Measurements from ENCODE around the gene OR2T11. TPM values are rescaled to one million over a fixed set of nuclear protein-coding genes. Genes with fewer than 3 reads are reported as not detected.
"Not testable (repeated sequence)": the region's sequence is repeated elsewhere in the genome, so short reads cannot be mapped to it uniquely, and the experiment has no call there.

OR2T11 gene, protein sequence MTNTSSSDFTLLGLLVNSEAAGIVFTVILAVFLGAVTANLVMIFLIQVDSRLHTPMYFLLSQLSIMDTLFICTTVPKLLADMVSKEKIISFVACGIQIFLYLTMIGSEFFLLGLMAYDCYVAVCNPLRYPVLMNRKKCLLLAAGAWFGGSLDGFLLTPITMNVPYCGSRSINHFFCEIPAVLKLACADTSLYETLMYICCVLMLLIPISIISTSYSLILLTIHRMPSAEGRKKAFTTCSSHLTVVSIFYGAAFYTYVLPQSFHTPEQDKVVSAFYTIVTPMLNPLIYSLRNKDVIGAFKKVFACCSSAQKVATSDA
- total RNA-seq (ENCODE audit: low replicate concordance), result not detected in 2 replicates

DNA sequence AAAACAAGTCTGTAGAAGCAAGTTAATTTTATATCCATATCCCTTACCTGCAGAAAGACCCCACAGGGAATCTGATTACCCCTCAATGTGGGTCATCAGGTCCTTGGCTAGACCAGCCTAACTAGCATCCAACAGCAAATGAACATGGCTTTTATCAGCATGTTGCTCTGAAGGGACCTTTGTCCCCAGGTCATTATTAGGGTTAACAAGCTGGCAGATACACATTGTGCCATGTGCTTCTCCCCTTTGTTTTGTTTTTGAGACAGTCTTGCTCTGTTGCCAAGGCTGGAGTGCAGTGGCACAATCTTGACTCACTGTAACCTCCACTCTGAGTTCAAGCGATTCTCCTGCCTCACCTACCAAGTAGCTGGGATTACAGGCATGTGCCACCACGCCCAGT lies at the start of gene OR2T11:
TSS of gene OR2T11 (minus strand) at position 101 of the 400 bp plus-strand sequence. CDS start 7,963 bp downstream, outside the sequence.
- not testable (repeated sequence) for H3K4me3 ChIP-seq (ENCODE audit: low read depth, low read length); DNase-seq (ENCODE audit: low read depth)

DNA sequence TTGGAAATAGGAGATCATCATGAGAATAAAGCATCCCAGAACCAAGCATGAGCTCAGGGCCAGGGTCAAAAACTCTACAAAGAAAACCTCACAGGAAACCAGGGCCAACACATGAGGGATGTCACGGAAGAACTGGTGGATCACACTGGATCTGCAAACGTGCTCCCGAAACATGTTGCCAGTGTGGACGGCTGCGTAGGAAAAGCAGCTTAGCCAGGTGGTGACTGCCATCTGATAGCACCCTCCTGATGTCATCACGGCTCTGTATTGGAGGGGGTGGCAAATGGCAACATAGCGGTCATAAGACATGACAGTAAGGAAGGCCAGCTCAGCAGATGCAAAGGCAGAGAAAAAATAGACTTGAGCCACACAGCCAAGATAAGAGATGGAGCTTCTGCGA lies 46.8 kb upstream of the OR2T11 start:
- H3K4me3 ChIP-seq (ENCODE audit: low read depth, low read length), result no peak overlapping the region
- TF ChIP-seq, protein P1, sequence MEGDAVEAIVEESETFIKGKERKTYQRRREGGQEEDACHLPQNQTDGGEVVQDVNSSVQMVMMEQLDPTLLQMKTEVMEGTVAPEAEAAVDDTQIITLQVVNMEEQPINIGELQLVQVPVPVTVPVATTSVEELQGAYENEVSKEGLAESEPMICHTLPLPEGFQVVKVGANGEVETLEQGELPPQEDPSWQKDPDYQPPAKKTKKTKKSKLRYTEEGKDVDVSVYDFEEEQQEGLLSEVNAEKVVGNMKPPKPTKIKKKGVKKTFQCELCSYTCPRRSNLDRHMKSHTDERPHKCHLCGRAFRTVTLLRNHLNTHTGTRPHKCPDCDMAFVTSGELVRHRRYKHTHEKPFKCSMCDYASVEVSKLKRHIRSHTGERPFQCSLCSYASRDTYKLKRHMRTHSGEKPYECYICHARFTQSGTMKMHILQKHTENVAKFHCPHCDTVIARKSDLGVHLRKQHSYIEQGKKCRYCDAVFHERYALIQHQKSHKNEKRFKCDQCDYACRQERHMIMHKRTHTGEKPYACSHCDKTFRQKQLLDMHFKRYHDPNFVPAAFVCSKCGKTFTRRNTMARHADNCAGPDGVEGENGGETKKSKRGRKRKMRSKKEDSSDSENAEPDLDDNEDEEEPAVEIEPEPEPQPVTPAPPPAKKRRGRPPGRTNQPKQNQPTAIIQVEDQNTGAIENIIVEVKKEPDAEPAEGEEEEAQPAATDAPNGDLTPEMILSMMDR (IDR thresholded peaks at IDR 0.05; ENCODE audit: insufficient read depth, low read length), result no peak
- DNase-seq (ENCODE audit: low read depth), result no peak

DNA sequence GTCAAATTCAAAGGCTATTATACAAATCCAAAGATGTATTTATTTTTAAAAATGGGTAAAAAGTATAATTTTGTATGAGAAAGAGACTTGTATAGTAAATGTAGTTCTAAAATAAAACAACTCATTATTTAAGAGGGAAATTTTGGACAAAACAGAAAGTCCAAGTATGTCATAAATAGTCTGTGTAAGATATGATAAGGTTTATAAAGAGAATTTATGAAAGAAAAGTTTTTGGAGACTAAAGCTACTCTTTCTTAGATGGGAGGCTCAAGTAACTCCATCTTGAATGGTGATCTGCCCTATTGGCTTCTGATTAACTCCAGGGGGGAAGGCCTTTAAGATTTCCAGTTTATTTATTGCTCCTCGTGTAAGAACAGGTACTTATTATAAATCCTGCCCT lies 35.1 kb upstream of the OR2T11 start:
- TF ChIP-seq, protein P1 (IDR thresholded peaks at IDR 0.05; ENCODE audit: insufficient read depth, low read length), result no peak
- DNase-seq (ENCODE audit: low read depth), result no peak
- H3K4me3 ChIP-seq (ENCODE audit: low read depth, low read length), result no peak overlapping the region

DNA sequence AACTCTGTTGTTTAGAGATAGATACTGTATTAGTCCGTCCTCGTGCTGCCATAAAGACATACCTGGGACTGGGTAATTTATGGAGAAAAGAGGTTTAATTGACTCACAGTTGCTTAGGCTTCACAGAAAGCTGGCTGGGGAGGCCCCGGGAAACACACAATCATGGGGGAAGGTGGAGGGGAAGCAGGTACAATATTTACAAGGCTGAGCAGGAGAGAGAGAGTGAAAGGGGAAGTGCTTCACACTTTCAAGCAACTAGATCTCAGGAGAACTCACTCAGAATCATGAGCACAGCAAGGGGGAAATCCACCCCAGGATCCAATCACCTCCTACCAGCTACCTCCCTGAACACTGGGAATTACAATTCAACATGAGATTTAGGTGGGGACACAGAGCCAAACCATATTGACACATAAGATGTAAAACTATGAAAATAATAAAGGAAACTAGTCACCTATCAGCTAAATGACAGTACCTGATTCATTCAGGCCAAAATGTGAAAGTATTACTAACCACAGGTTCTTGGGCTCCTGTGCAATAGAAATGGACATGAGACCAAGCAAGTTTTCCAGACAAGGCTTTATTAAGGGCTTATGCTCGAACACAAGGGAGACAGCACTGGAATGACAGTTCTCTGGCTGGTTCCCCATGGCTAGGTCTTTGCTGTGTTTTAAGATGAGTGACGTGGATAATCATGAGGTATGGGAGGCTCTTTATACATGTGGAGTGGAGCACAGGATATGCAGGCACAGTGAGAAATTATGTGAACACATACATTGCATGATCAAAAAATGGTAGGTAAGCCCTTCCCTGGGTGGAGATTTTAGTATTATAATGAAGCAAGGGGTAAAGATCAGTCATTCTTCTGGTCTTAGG lies 28.8 kb upstream of the OR2T11 start:
- not testable (repeated sequence) for DNase-seq (ENCODE audit: low read depth); H3K4me3 ChIP-seq (ENCODE audit: low read depth, low read length)

DNA sequence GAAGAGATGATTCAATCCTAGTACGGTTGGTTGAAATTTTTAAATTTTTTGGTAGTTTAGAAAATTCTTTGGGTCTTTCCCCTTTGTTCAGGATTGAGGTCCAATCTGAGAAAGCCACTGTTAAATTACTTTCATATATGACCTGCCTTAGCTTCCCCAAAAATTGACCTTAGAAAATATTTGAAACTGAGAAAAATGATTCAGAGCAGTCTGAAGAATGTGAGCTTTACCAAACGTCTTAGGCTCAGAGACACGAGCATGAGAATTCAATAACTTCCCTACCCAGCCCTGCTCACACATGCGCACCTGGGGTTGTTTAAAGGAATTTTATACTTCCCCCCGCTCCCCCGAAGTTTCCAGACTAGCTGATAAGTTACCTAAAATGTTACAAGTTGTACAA lies 21.9 kb upstream of the OR2T11 start:
- not testable (repeated sequence) for H3K4me3 ChIP-seq (ENCODE audit: low read depth, low read length); DNase-seq (ENCODE audit: low read depth)

DNA sequence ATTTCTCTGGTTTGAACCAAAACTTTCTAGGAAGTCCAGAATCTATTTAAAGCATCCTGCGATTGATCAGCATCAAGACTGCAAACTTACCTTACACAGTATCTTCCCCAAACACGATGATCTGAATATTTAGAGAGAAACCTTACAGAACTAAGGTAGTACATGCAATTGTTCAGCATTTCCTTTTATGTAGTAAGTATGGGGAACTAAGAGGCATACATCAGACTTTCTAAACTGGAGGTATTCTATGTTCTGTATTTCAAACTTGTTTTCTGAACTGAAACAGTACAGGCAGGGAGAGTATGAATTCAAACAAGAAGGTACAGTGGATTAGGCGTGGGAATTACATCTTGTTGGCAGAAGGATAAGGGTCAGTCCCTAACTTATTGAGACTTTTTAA lies 20.5 kb upstream of the OR2T11 start, which contains the start of gene OR2T27:
TSS of gene OR2T27 (minus strand) at position 175 of the 400 bp plus-strand sequence. CDS start 4,644 bp downstream, outside the sequence.
- H3K4me3 ChIP-seq (ENCODE audit: low read depth, low read length); DNase-seq (ENCODE audit: low read depth): not testable (repeated sequence)

DNA sequence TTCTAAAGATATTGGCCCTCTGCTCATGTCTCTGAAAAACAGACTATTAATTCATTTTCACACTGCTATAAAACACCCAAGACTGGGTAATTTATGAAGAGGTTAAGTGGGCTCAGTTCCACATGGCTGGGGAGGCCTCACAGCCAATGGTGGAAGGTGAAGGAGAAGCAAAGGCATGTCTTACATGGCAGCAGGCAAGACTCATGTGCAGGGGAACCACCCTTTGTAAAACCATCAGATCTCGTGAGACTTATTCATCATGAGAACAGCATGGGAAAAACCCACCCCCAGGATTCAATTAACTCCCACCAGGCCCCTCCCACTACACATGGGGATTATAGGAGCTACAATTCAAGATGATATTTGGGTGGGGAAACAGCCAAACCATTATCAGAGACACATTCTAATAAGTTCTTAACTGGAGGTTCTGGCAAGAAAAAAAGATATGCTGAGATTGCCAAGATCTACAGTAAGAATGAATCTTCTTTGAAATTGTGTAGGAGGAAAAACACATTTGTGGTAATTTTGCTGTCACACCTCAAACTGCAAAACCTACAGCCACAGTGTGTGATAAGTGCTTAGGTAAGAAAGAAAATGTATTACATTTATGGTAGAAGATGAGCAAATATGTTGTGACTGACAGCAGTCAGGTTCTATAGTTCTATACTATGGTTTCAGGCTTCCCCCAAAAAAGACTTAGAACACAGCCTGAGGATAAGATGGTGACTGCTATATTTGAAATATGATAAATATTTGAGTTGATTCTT lies 14.1 kb upstream of the OR2T11 start:
- DNase-seq (ENCODE audit: low read depth), result not testable (repeated sequence)

DNA sequence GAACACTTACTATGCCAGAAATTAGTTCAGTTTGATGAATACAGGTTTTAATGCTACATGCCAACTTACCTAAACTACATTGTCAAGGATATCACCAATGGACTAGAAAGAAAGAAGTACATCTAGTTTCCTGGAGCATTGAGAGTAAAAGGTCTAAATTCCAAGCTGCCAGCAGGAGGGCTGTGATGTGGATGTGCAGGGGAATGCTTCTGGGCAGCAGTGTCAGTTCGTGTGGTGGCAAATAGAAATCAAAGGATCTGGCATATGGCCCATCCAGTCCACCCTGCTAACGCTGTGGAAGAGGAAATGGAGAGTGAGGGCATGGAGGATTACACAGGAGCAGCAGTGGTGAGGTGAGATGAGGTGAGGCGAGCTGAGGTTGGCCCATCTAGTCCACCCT lies 10.3 kb upstream of the OR2T11 start, which contains the start of gene OR2T35:
TSS of gene OR2T35 (minus strand) at position 101 of the 400 bp plus-strand sequence. CDS start 6,020 bp downstream, outside the sequence.
- DNase-seq (ENCODE audit: low read depth); H3K4me3 ChIP-seq (ENCODE audit: low read depth, low read length): not testable (repeated sequence)

More for the DNA sequence above, 14.1 kb upstream of the OR2T11 start:
- not testable (repeated sequence) for H3K4me3 ChIP-seq (ENCODE audit: low read depth, low read length)

DNA sequence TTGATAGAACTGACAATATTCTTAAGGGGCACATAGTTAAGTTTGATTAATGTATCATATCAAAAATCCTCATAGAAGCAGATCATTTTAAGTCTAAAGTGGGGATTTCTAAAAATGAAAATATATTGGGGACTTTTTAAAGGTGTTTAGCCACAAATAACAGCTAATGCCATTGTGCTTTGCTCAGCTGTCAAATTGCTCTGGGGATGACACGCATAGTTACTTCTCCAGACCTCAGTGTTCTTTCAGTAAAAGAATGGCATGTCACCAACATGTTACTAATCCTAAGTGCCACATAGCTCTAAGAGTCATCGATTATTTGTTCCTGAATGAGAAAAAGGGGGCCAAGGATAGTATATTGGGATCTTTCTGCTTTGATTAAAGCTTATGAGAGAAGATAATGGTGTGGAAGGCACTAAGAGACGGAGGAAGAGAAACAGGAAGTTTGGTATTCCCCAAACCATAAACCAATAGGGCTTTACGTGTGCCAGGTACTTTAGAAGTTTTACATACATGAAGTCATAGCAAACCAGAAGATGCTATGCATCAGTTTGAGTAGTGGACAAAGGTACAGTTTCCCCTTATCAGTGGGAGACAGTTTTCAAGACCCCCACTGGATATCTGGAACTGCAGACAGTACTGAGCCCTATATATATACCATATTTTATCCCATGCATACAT lies 8.2 kb upstream of the OR2T11 start:
- not testable (repeated sequence) for H3K4me3 ChIP-seq (ENCODE audit: low read depth, low read length); DNase-seq (ENCODE audit: low read depth)

DNA sequence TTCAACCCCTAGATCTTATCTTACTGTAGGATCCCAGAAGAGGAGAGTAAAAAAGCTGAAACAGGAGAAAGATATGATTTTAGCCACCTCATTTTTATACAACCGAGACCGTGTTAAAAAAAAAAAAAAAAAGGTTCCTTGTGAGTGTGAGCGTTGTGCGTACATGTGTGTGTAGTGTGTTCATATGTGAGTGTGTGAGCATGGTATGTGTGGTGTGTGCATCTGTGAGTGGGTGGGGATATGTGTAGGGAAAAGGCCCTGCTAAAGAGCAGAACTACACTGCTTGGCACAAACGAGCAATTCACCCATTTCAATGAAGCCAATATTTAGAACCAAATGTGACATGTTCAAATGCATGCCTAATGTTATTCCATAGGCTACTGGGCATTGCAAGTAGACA lies 6.7 kb upstream of the OR2T11 start:
- not testable (repeated sequence) for DNase-seq (ENCODE audit: low read depth); H3K4me3 ChIP-seq (ENCODE audit: low read depth, low read length)

DNA sequence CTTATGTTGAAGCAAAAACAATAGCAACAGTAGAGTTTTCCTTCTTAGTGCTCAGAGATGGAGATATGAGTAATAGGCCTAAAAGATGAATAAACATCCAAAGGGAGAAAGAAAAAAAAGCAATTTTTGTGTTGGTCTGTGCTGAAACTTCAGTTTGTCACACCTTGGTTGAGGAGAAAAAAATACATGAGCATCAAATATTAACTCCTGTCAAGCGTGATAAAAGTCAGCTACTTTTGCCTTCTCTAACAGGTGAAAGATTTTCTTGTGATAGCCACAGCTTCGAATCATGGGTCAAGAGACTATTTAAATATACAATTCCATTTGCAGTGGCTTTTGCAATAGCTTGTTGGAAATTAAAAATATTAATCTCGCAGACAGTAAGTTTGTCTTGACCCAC lies 6.0 kb upstream of the OR2T11 start:
- not testable (repeated sequence) for H3K4me3 ChIP-seq (ENCODE audit: low read depth, low read length); DNase-seq (ENCODE audit: low read depth)

DNA sequence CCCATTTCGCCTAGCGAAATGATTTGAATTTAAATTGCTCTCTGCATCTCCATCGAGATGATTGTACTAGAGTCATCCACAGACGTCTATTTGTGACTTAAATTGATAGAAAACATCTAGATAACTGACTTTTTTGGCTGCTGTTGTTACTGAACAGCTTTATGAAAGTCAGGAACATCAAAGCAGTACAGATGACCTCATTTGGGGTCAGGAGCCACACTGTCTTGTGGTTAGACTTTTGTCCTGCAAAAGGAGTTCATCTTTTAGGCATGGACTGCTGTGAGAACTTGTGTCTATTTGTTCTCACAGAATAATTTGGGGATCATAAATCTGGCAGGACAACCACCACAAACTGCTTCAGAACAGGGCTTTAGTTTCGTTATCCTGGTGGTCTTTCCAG lies 4.8 kb upstream of the OR2T11 start:
- H3K4me3 ChIP-seq (ENCODE audit: low read depth, low read length); DNase-seq (ENCODE audit: low read depth): not testable (repeated sequence)

DNA sequence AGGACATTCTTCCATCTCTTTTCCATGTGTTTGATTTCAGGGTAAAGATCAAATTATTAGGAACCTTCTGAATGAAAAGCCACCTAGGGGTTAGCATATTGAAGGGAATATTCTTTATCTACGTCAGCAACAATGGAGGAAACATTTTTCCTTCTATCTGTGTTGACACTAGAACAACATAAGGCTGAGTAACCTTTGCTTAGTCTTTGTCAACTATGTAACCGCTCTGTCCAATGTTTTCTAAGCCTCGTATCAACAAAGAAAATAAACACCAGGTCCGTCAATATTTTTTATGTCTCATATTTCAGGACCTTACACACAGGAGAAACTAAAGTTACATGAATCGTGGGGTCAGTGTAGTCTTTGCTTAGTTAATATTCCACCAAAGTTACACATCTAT lies 1.7 kb upstream of the OR2T11 start:
- DNase-seq (ENCODE audit: low read depth); H3K4me3 ChIP-seq (ENCODE audit: low read depth, low read length): not testable (repeated sequence)
